Right kidney (tissue), 1 donor: ENCODE measurements around the gene IRS2.

Experiments used
- DNase-seq: peaks from one replicate; pipeline ENCODE4 v3.0.0-alpha.2; 2016

IRS2 gene

DNA sequence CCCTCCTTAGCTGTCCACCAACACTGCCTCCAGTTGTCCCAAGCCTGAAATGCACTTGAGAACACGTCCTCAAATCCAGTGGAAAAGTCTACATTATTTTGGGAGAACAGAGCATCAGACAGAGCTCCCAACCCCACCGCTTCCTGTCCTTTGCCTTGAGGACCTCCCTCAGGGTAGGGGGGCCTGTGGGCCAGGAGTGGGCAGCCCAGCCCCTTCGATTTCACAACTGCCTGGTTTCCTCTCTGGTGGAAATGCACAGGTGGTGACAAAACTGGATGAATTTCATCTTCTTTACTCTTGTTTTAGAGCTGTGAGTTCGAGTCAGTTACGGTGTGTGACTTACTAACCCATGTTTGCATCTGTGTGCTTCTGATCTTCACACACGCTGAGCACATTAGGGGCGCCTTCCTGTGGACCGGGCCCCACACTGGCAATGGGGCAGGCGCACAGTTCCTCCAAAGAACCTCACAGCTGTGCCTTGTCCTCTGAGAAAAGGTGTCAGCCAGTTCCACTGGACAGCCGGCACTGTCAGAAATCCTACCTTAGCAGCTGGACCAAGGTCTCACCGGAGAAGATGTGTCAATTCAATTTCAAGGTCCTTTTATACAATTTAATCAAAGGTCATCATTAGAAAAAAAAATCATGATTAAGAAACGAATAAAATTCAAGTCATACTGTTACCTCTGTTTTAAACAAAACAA is 80.2 kb downstream of the IRS2 start:
- DNase-seq, result no peak

DNA sequence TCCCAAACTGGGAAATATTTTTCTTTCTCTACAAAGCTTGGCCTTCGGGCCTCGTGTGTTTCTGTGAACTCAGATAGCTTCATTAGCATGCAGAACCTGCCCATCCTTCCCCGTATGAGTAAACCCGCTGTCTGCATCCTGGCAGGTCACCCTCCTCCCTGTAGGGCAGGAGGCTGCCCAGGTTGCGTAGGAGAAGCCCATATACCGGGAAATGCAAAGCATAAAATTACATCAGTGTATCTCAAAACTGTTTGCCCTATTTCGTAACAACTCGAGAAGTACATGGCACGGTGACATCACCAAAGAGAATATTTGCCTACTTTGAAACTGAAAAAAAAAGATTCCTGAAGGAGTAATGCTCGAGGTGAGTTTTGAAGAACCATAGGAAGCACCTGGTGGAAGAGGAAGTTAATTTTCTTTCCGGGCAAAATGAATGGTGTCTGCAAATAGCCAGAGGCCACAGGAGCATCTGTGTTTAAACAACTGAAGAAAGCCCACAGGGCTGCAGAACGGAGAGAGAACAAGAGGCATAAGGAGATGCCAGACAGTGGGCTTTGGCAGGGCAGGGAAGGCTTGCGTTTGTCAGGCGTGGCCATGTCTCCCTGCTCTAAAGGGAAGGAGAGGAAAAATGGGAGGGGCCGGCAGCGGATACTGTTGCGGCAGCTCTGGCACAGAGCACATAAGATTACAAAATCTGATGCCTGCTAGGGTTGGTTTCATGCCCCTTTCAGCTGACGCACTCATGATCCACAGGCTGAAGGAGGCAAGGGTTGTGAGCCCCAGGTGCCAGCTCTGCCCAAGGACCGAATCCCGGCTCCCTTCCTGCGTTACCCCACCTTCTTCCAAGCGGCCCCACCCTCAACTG is 81.4 kb downstream of the IRS2 start:
- no peak for DNase-seq

DNA sequence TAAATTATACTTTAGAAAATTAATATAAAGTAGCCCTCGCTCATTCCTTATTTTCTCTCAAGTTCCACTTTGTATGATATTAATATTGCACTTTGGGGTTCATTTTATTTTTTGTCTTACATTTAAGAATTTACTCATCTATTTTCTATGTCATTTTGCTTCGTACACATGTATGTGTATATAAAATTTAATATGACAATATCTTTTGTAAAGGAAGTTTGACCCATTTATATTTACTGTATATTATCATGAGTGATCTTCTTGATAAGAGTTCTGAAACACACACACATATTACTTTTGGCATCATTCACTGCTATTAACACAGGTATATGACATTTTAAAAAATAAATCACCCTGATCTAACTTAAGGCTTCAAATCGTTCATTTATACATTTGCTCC is 83.1 kb downstream of the IRS2 start:
- no peak for DNase-seq
